ENCODE data around the gene LBHD2.

The LBHD2 gene

GRCh38 chr14:103061482-103061976 lies 22.5 kb upstream of the LBHD2 start:
- TF ChIP-seq CTCF (conservative IDR thresholded peaks at IDR 0.05; ENCODE audit: low read length) = no peak
- no peak overlapping the region for H3K4me3 ChIP-seq (ENCODE audit: low read length)
- DNase-seq (ENCODE audit: low read depth) = no peak

GRCh38 chr14:103064436-103064835 lies 19.6 kb upstream of the LBHD2 start:
- no peak for TF ChIP-seq CTCF (conservative IDR thresholded peaks at IDR 0.05; ENCODE audit: low read length)
- H3K4me3 ChIP-seq (ENCODE audit: low read length) = no peak overlapping the region
- no peak for DNase-seq (ENCODE audit: low read depth)

GRCh38 chr14:103064978-103065377 lies 19.0 kb upstream of the LBHD2 start:
- no peak for DNase-seq (ENCODE audit: low read depth)
- H3K4me3 ChIP-seq (ENCODE audit: low read length) = no peak overlapping the region
- no peak for TF ChIP-seq CTCF (conservative IDR thresholded peaks at IDR 0.05; ENCODE audit: low read length)

GRCh38 chr14:103065861-103066260 lies 18.1 kb upstream of the LBHD2 start:
- no peak overlapping the region for H3K4me3 ChIP-seq (ENCODE audit: low read length)
- TF ChIP-seq CTCF (conservative IDR thresholded peaks at IDR 0.05; ENCODE audit: low read length) = no peak
- DNase-seq (ENCODE audit: low read depth) = no peak

GRCh38 chr14:103066399-103066798 lies 17.6 kb upstream of the LBHD2 start:
- no peak overlapping the region for H3K4me3 ChIP-seq (ENCODE audit: low read length)
- no peak for DNase-seq (ENCODE audit: low read depth)
- TF ChIP-seq CTCF (conservative IDR thresholded peaks at IDR 0.05; ENCODE audit: low read length) = no peak

GRCh38 chr14:103067231-103067954 lies 16.6 kb upstream of the LBHD2 start:
- peak; percentile 81 for DNase-seq (ENCODE audit: low read depth)
- TF ChIP-seq CTCF (conservative IDR thresholded peaks at IDR 0.05; ENCODE audit: low read length) = no peak
- no peak overlapping the region for H3K4me3 ChIP-seq (ENCODE audit: low read length)

GRCh38 chr14:103068351-103069073 lies 15.5 kb upstream of the LBHD2 start:
- TF ChIP-seq CTCF (conservative IDR thresholded peaks at IDR 0.05; ENCODE audit: low read length) = no peak
- no peak overlapping the region for H3K4me3 ChIP-seq (ENCODE audit: low read length)
- no peak for DNase-seq (ENCODE audit: low read depth)
